Measurements from ENCODE around the gene UBE3B.

Gene UBE3B

GRCh38 chr12:109577311-109577710, 99.9 kb downstream of the UBE3B start:
- no peak for DNase-seq

DNA sequence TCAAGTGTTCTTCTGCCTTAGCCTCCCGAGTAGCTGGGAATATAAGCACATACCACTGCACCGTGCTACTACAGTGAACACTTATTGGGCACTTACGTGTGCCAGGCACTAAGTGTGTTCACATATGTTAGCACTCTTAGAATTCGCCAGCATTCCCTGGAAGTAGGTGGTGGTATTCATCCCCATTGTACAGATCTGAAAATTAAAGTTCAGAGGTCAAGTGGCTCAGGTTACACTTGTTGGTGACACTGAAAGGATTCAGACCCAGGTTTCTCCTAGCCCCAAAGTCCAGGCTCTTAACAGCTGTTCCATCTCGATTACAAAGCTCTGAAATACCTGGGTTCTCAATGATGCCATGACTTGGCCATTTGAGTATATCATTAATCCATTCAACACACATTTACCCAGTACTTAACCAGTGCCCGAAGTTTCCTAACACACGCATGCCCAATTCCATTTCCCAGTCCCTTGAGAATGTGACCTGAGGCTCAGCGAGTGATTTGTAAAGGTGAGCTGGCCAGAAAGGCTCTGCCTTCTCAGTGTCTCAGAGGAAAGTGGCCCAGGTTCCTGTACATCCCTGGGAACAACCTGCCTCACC, 101.0 kb downstream of the UBE3B start:
- DNase-seq: no peak

- DNase-seq: no peak
These were observed 102.2 kb downstream of the UBE3B start for GRCh38 chr12:109579639-109580038.

GRCh38 chr12:109580272-109580671, 102.8 kb downstream of the UBE3B start:
- no peak for DNase-seq

GRCh38 chr12:109580684-109581333, 103.4 kb downstream of the UBE3B start:
- DNase-seq: no peak

DNA sequence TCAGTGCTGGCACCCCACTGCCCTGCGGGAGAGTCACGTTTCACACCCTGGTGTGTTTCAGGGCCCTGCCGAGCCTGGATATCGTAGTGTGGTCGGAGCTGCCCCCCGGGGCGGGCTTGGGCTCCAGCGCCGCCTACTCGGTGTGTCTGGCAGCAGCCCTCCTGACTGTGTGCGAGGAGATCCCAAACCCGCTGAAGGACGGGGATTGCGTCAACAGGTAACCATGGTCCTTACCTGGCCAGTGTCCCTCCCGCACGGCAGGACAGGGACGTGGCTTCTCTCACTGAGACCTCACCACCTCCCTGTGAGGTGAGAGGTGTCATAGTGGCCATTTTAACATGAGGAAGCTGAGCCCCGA, 103.9 kb downstream of the UBE3B start:
- DNase-seq: no peak

DNA sequence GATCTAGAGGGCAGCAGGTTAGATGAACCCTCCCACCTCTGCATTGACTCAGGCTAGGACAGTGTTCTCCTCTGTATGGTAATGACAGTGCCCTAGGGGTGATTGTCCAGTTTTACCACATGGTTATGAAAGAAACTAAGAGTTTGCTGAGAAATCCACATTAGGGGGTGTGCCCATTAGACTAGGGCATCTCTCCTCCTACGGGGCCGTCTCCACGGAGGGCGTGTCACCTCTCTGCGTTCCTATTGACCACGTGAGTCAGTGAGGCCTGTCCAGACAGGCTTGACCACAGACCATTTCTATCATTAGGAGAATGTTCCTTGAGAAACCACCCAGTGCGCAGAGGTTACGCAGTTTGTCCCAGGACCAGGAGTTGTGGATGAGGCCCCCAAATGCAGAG, 104.4 kb downstream of the UBE3B start:
- no peak for DNase-seq

- DNase-seq: no peak
These were observed 105.2 kb downstream of the UBE3B start for GRCh38 chr12:109582636-109583035.

- no peak for DNase-seq
These were observed 106.3 kb downstream of the UBE3B start for GRCh38 chr12:109583733-109584132.

Data from inflammatory macrophage (primary cell).